PC-9 (cell line): ENCODE measurements around the gene BTG4.

Experiments used
- EZH2 ChIP-seq: fragments of 200-600 bp; sonication (generic); IDR thresholded peaks from 2 replicates; pipeline ENCODE4 v1.8.0; 2017; ENCODE audit warnings: antibody characterized with exemption, low read depth
- TF ChIP-seq, protein P1 (sequence below): fragments of 200-600 bp; sonication (generic); conservative IDR thresholded peaks from 2 replicates; pipeline ENCODE4 v1.6.1; 2017; ENCODE audit warnings: mixed run types, antibody characterized with exemption, mild to moderate bottlenecking, moderate library complexity

DNA sequence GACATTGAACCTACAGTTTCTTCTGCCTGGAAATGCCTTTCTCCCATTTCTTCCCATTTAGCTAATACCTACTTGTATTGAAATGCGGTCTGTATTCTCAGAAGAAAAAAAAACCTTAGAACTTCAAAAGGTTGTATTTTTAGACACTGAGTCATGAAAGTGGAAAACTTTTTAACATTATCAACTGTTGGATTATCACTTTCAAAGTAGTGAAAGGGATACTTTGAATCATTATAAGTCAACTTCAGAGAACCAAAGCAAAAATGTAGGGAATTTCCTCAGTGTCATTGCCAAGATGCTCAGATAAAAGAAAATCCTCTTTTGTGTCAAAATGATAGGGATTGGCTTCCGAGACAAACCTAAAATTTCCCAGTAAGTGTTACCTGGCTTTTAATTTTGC lies 8.9 kb upstream of the BTG4 start:
- TF ChIP-seq EZH2 = no peak
- TF ChIP-seq, protein P1, sequence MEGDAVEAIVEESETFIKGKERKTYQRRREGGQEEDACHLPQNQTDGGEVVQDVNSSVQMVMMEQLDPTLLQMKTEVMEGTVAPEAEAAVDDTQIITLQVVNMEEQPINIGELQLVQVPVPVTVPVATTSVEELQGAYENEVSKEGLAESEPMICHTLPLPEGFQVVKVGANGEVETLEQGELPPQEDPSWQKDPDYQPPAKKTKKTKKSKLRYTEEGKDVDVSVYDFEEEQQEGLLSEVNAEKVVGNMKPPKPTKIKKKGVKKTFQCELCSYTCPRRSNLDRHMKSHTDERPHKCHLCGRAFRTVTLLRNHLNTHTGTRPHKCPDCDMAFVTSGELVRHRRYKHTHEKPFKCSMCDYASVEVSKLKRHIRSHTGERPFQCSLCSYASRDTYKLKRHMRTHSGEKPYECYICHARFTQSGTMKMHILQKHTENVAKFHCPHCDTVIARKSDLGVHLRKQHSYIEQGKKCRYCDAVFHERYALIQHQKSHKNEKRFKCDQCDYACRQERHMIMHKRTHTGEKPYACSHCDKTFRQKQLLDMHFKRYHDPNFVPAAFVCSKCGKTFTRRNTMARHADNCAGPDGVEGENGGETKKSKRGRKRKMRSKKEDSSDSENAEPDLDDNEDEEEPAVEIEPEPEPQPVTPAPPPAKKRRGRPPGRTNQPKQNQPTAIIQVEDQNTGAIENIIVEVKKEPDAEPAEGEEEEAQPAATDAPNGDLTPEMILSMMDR = no peak
